Measurements from ENCODE around the gene FRMD4B.
A peak's percentile ranks its signal among the peaks of the same experiment; 100 is the strongest.

Gene FRMD4B

GRCh38 chr3:69174871-69175737 lies 210.8 kb downstream of the FRMD4B start:
- DNase-seq (ENCODE audit: low spot score) = no peak

- no peak for DNase-seq (ENCODE audit: low spot score)
Observed at GRCh38 chr3:69174445-69174844, 211.4 kb downstream of the FRMD4B start.

- DNase-seq (ENCODE audit: low spot score) = no peak
Observed at GRCh38 chr3:69172058-69172457, 213.8 kb downstream of the FRMD4B start.

GRCh38 chr3:69166446-69166845 lies 219.4 kb downstream of the FRMD4B start:
- no peak for DNase-seq (ENCODE audit: low spot score)

GRCh38 chr3:69165744-69166143 lies 220.1 kb downstream of the FRMD4B start:
- DNase-seq (ENCODE audit: low spot score) = no peak

GRCh38 chr3:69164296-69164695 lies 221.6 kb downstream of the FRMD4B start:
- DNase-seq (ENCODE audit: low spot score) = no peak

GRCh38 chr3:69162308-69162980 lies 223.4 kb downstream of the FRMD4B start:
- DNase-seq (ENCODE audit: low spot score) = no peak

- peak; percentile 52 for DNase-seq (ENCODE audit: low spot score)
Observed at GRCh38 chr3:69161587-69162307, 224.1 kb downstream of the FRMD4B start.

- no peak for DNase-seq (ENCODE audit: low spot score)
Observed at GRCh38 chr3:69160525-69160924, 225.4 kb downstream of the FRMD4B start.

GRCh38 chr3:69160107-69160506 lies 225.8 kb downstream of the FRMD4B start:
- DNase-seq (ENCODE audit: low spot score) = no peak

- no peak for DNase-seq (ENCODE audit: low spot score)
Observed at GRCh38 chr3:69149586-69149985, 236.3 kb downstream of the FRMD4B start.

- DNase-seq (ENCODE audit: low spot score) = no peak
Observed at GRCh38 chr3:69145688-69146087, 240.2 kb downstream of the FRMD4B start.

GRCh38 chr3:69144631-69145245 lies 241.2 kb downstream of the FRMD4B start:
- DNase-seq (ENCODE audit: low spot score) = no peak

- peak; percentile 10 for DNase-seq (ENCODE audit: low spot score)
Observed at GRCh38 chr3:69143612-69144011, 242.3 kb downstream of the FRMD4B start.

- no peak for DNase-seq (ENCODE audit: low spot score)
Observed at GRCh38 chr3:69142797-69143454, 243.0 kb downstream of the FRMD4B start.

GRCh38 chr3:69142090-69142489 lies 243.8 kb downstream of the FRMD4B start:
- DNase-seq (ENCODE audit: low spot score) = no peak

GRCh38 chr3:69141313-69141712 lies 244.6 kb downstream of the FRMD4B start:
- DNase-seq (ENCODE audit: low spot score) = no peak

- DNase-seq (ENCODE audit: low spot score) = no peak
Observed at GRCh38 chr3:69137412-69137811, 248.5 kb downstream of the FRMD4B start.

- DNase-seq (ENCODE audit: low spot score) = no peak
Observed at GRCh38 chr3:69137005-69137404, 248.9 kb downstream of the FRMD4B start.

- no peak for DNase-seq (ENCODE audit: low spot score)
Observed at GRCh38 chr3:69130689-69131088, 255.2 kb downstream of the FRMD4B start.

- no peak for DNase-seq (ENCODE audit: low spot score)
Observed at GRCh38 chr3:69129531-69129930, 256.4 kb downstream of the FRMD4B start.

- no peak for DNase-seq (ENCODE audit: low spot score)
Observed at GRCh38 chr3:69128509-69128908, 257.4 kb downstream of the FRMD4B start.

All from hematopoietic multipotent progenitor cell treated with erythropoietin and hydrocortisone succinate and interleukin-3 and kit ligand, for 15 days (in vitro differentiated cells).